Osteocyte (in vitro differentiated cells): Measurements from ENCODE around the gene GMDS. TPM values are rescaled to one million over a fixed set of nuclear protein-coding genes. Genes with fewer than 3 reads are reported as not detected.

Experiments used
- DNase-seq: peaks from one replicate; pipeline ENCODE4 v3.0.0; 2021; ENCODE audit warnings: mixed read lengths; ENCODE audit not compliant: unreplicated experiment; ENCODE audit errors: extremely low spot score
- H3K27ac Mint-ChIP-seq: one replicate; pipeline ENCODE4 v1.8.0; 2021; ENCODE audit warnings: mild to moderate bottlenecking, mixed read lengths; ENCODE audit not compliant: unreplicated experiment
- H3K27me3 Mint-ChIP-seq: one replicate; pipeline ENCODE4 v1.8.0; 2021; ENCODE audit warnings: mixed read lengths; ENCODE audit not compliant: unreplicated experiment
- H3K36me3 Mint-ChIP-seq: one replicate; pipeline ENCODE4 v1.8.0; 2021; ENCODE audit warnings: mixed read lengths; ENCODE audit not compliant: unreplicated experiment
- H3K4me1 Mint-ChIP-seq: one replicate; pipeline ENCODE4 v1.8.0; 2021; ENCODE audit warnings: mixed read lengths; ENCODE audit not compliant: unreplicated experiment
- H3K4me3 Mint-ChIP-seq: one replicate; pipeline ENCODE4 v1.8.0; 2021; ENCODE audit warnings: mild to moderate bottlenecking, moderate library complexity, mixed read lengths; ENCODE audit not compliant: unreplicated experiment
- H3K9me3 Mint-ChIP-seq: one replicate; pipeline ENCODE4 v1.8.0; 2021; ENCODE audit warnings: mixed read lengths; ENCODE audit not compliant: unreplicated experiment
- CTCF ChIP-seq: fragments of 200-600 bp; sonication (generic); IDR thresholded peaks from 2 replicates; pipeline ENCODE4 v1.5.0; 2021; ENCODE audit warnings: antibody characterized with exemption, mild to moderate bottlenecking, moderate library complexity
- total RNA-seq: library from RNA; stranded (reverse); gene quantifications from 2 replicates; pipeline ENCODE4 v1.2.1, GENCODE V29; 2021

GMDS gene
- total RNA-seq, 1 donor from 2014 or later: 30.7 TPM

- no peaks in the 10 kb centered on the region for H3K9me3 Mint-ChIP-seq
- peaks cover 31% of the 10 kb centered on the region for H3K36me3 Mint-ChIP-seq
- peak overlapping the region; percentile 88 for H3K27ac Mint-ChIP-seq
- no peak for DNase-seq
- peak overlapping the region; percentile 83 for H3K4me3 Mint-ChIP-seq
- no peak for TF ChIP-seq CTCF
- H3K27me3 Mint-ChIP-seq: no peaks in the 10 kb centered on the region
- peaks cover 44% of the 10 kb centered on the region for H3K4me1 Mint-ChIP-seq
Observed at GRCh38 chr6:1616701-1617463, 628.5 kb downstream of the GMDS start.

- peaks cover 36% of the 10 kb centered on the region for H3K4me1 Mint-ChIP-seq
- H3K9me3 Mint-ChIP-seq: no peaks in the 10 kb centered on the region
- no peak for TF ChIP-seq CTCF
- H3K4me3 Mint-ChIP-seq: peak overlapping the region; percentile 83
- peaks cover 32% of the 10 kb centered on the region for H3K36me3 Mint-ChIP-seq
- DNase-seq: no peak
- H3K27me3 Mint-ChIP-seq: no peaks in the 10 kb centered on the region
- H3K27ac Mint-ChIP-seq: peak overlapping the region; percentile 88
Observed at GRCh38 chr6:1615853-1616420, 629.5 kb downstream of the GMDS start.

GRCh38 chr6:1615151-1615852 lies 630.1 kb downstream of the GMDS start:
- Mint-ChIP-seq H3K4me1 (peaks cover 34% of the 10 kb centered on the region), H3K27ac (peak overlapping the region; percentile 88), H3K27me3 (no peaks in the 10 kb centered on the region)

GRCh38 chr6:1614448-1615150 lies 630.8 kb downstream of the GMDS start:
- Mint-ChIP-seq H3K27ac (peak overlapping the region; percentile 88), H3K27me3 (no peaks in the 10 kb centered on the region), H3K36me3 (peaks cover 35% of the 10 kb centered on the region), H3K9me3 (no peaks in the 10 kb centered on the region), H3K4me3 (peak overlapping the region; percentile 92), H3K4me1 (peaks cover 34% of the 10 kb centered on the region)
- no peak for TF ChIP-seq CTCF
- DNase-seq: no peak

More at GRCh38 chr6:1615151-1615852, 630.1 kb downstream of the GMDS start:
- no peaks in the 10 kb centered on the region for H3K9me3 Mint-ChIP-seq
- no peak for TF ChIP-seq CTCF
- peaks cover 35% of the 10 kb centered on the region for H3K36me3 Mint-ChIP-seq
- no peak for DNase-seq
- peak overlapping the region; percentile 83 for H3K4me3 Mint-ChIP-seq
